BE2C (cell line): ENCODE data around the gene MAFG.

Experiments used
- DNase-seq: peaks from one replicate; pipeline ENCODE4 v3.0.0-alpha.2; 2020
- H3K27me3 ChIP-seq: fragments of 250-450 bp; sonication (Bioruptor Pico); 2 replicates; pipeline ENCODE4 v1.5.1; 2020; ENCODE audit warnings: mild to moderate bottlenecking
- H3K36me3 ChIP-seq: fragments of 250-450 bp; sonication (Bioruptor Pico); 2 replicates; pipeline ENCODE4 v1.5.1; 2020; ENCODE audit warnings: mild to moderate bottlenecking
- H3K4me1 ChIP-seq: fragments of 250-450 bp; sonication (Bioruptor Pico); 2 replicates; pipeline ENCODE4 v1.5.1; 2020
- H3K4me3 ChIP-seq: 2 replicates; pipeline ENCODE4 v1.5.1; 2011; ENCODE audit warnings: low read depth, low read length
- H3K9me3 ChIP-seq: fragments of 250-450 bp; sonication (Bioruptor Pico); 2 replicates; pipeline ENCODE4 v1.5.1; 2020
- CTCF ChIP-seq: IDR thresholded peaks from 2 replicates; pipeline ENCODE4 v1.5.1; 2012; ENCODE audit warnings: mild to moderate bottlenecking, low read depth, low read length

The MAFG gene

DNA sequence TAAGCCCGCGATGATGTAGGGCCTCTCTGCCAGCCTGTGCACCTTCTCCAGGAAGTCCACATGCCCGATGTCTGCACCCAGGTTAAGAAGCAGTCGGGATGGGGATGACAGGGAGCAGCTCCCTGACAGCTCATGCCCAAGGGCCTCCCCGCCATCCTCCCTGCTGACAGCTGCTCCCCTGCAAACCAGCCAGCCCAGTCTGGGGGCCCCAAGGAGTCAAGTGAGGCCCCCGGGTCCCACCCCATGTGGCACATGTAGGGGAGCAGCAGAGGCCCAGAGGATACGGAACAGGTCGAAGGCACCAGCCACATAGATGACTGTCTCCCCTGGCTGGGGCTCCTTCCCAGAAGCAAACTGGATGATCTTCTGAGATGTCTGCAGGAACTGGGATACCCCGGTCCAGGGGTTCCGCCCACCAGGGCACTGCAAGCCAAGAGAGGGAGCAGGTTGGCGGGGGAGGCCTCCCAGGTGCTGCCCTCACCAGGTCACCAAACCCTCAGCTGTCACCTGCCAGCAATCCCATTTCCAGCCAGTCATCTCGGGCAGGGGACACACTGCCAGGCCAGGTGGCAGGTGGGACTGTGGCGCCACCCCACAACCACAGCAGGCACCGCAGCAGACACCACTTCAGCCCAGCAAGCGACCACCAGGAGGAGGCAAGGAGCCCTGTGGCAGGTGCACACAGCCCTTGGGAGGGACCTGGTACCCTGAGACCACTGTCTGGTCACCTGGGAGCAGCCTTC lies 20.9 kb downstream of the MAFG start:
- peak; percentile 31 for TF ChIP-seq CTCF
- no peaks in the 10 kb centered on the region for H3K27me3 ChIP-seq
- no peak overlapping the region for H3K4me3 ChIP-seq
- no peak for DNase-seq
- peaks cover 5% of the 10 kb centered on the region for H3K4me1 ChIP-seq
- no peaks in the 10 kb centered on the region for H3K9me3 ChIP-seq
- H3K36me3 ChIP-seq: peaks cover 1% of the 10 kb centered on the region

- no peak for DNase-seq
- no peaks in the 10 kb centered on the region for H3K9me3 ChIP-seq
- peaks cover 7% of the 10 kb centered on the region for H3K4me1 ChIP-seq
- no peaks in the 10 kb centered on the region; the same call in 1 of the 2 replicates for H3K36me3 ChIP-seq
- no peak for TF ChIP-seq CTCF
- no peaks in the 10 kb centered on the region for H3K27me3 ChIP-seq
- H3K4me3 ChIP-seq: no peak overlapping the region
Measured at GRCh38 chr17:81905993-81906392, 21.5 kb downstream of the MAFG start.

DNA sequence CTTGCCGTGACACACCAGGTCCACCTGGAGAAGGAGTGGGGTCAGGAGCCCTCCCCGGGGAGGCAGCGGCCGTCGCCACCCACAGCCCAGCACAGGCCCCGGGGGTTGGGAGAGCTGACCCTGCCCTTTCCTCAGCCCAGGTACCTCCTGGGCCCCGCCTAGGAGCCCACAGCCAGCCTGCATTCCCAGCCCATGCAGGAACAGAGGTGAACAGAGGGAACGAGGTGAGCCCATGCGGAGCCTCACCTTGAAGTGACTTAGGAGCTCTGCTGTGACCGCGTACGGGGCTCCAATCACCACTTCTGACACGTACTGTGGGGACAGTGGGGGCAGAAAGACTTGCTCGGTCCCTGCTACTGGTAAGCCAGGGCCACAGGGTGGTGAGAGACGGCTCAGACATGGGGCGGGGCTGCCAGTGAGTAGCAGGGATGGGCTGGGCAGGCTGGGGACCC lies 22.1 kb downstream of the MAFG start:
- H3K9me3 ChIP-seq: no peaks in the 10 kb centered on the region
- H3K36me3 ChIP-seq: no peaks in the 10 kb centered on the region; the same call in 1 of the 2 replicates
- H3K27me3 ChIP-seq: no peaks in the 10 kb centered on the region
- no peak for DNase-seq
- peaks cover 7% of the 10 kb centered on the region for H3K4me1 ChIP-seq
- no peak overlapping the region for H3K4me3 ChIP-seq
- TF ChIP-seq CTCF: no peak

DNA sequence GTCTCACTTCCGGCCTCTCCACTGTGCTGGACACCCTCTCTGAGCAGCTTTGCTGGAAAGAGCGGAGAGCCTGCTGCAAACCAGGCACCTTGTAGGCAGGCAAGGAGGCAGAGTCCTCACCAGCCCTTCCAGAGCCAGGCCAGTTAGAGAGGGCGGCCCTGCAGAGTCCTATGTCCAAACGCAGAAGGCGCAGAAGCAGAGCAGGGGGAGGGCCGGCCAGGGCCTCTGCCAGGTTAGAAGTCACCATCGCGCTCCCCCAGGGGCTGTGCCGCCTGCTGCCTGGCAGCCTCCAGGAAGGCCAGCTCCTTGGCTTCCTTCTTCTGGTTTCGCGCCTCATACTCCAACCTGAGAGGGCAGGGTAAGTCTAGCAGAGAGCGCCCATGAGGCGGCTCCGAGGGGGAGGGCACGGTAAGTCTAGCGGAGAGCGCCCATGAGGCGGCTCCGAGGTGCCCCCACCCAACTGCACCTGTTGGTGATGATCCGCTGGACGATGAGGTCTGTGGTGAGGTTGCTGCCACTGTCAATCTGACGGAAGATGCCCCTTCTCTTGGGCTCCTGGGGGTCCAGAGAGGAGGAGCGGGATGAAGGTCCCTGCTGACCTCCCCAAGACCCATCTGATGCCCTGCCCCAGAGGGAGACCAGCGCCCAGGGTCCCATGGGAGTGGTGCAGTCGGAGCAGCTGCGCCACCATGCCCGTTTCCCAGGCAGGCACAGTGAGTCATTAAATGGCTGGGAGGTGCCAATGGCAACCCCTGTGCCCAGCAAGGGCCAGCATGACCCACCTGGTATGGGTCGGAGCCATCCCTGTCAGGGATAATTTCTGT lies 22.7 kb downstream of the MAFG start:
- H3K36me3 ChIP-seq: peaks cover 2% of the 10 kb centered on the region; the same call in 1 of the 2 replicates
- H3K9me3 ChIP-seq: no peaks in the 10 kb centered on the region
- no peaks in the 10 kb centered on the region for H3K27me3 ChIP-seq
- H3K4me1 ChIP-seq: peaks cover 7% of the 10 kb centered on the region
- DNase-seq: no peak
- TF ChIP-seq CTCF: no peak
- H3K4me3 ChIP-seq: no peak overlapping the region

DNA sequence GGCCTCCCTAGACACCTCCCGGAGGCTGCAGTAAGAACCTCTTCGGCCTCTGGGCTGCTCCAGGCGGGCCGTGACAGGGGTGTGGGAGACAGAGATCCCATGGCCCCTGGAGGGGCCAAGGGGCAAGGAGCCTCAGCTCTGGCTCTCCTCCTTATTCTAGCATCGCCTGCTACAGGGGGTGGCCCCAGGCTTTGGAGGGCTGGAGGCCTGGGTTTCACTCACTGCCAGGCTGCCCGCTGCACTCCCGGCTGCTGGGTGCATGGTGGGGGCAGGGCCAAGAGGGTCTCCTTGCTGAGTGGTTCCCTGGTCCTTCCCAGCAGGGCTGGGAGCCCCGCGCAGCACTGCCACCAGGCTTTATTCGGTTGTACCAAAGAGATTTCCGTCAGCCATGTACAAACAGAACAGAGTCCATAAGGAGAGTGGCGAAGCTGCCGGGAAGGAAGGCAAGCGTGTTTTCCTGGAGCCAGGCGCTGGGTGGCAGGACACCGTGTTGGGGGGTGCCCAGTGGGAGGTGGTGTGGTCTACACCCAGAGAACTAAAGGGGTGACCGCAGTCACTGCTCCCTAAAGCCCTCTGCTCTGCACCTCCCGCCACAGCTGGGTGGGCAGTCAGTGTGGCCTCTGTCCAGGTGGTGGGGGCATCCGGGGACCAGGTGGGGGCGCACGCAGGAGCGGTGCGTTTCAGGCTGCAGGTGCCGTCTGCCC lies 23.5 kb downstream of the MAFG start:
- Histone ChIP-seq H3K9me3 (no peaks in the 10 kb centered on the region), H3K27me3 (no peaks in the 10 kb centered on the region), H3K4me1 (peaks cover 7% of the 10 kb centered on the region), H3K4me3 (no peak overlapping the region), H3K36me3 (peaks cover 3% of the 10 kb centered on the region)
- no peak for DNase-seq
- TF ChIP-seq CTCF: no peak
